Stimulated activated CD4-positive, alpha-beta T cell treated with anti-CD3 and anti-CD28 coated beads, Interleukin-2, amount 100 ng/mL, for 24 hours (primary cell): ENCODE data around the gene TMEM132D.

ENCODE experiments used
- DNase-seq, 2 donors: peaks; one replicate each; pipeline ENCODE4 v3.0.0-alpha.2; 2020

TMEM132D gene

DNA sequence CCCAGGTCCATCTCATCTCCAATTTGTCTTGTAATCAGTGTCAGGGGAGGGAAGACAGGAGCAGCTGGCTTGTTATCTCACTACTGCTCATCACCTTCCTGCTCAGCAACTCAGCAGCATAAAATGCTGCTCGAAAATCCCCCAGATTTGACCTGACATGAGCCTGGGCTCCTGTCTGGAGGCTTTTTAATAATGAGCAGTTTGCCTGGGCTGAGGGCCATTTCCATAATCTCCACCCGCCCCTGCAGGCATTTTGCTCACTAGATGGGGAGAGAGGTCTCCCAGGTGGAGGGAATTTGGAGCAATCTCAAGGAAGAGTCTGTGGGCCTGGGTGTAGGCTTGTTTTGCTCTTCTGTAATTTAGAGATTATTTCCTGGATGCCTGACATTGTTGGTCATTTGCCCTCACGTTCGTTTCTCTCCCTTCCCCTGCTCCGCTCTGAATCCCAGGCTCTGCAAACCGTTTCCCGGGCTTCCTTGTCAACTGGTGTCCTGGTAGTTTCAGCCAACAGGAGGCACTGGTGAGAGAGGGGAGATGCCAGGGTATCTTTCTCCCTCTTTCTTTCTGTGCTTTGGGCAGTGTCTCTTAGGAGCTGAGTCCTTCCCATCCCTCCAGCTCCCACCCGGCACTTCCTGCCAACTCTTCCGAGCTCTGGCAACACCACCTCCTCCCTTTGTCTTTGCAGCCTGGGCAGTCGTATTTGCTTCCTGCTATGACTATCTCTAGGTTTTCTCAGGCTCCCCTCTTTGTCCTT lies 751.3 kb downstream of the TMEM132D start:
- DNase-seq, result no peak

DNA sequence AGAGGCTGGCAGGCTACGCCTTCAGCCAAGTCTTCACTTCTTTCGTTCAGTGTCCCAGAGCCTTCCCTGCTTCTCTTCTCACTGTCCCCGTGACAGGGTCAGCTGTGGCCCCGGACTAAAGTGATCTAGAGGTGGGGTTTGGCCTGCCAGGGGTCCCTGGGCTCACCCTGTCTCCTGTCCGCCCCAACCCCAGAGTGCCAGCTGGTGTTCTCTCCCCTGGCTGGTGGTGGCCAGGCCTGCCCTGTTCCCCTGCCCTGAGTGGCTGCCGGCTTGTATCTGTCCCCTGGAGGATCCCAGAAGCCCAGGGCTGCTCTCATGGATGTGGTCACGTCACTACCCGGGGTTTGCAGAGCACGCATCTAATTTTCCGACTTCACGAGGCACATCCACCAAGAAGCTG lies 753.1 kb downstream of the TMEM132D start:
- no peak for DNase-seq

DNA sequence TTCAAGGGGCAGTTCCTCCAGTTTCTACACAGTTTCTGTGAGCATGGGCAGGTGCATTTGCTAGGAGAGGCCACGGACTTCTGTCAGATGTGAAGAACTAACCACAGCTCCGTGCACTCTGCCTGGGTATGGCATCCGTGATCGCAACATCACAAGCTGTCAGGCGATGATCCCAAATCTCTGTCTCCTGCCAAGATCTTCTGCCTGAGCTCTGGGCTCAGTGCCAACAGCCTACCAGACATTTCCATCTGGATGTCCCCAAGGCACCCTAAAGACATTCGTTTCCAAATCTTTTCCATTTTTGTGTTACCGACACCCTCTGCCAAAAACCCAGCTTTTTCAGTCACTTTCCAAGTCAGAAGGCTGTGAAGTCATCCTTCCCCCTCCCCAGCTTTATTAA lies 758.4 kb downstream of the TMEM132D start:
- no peak for DNase-seq

DNA sequence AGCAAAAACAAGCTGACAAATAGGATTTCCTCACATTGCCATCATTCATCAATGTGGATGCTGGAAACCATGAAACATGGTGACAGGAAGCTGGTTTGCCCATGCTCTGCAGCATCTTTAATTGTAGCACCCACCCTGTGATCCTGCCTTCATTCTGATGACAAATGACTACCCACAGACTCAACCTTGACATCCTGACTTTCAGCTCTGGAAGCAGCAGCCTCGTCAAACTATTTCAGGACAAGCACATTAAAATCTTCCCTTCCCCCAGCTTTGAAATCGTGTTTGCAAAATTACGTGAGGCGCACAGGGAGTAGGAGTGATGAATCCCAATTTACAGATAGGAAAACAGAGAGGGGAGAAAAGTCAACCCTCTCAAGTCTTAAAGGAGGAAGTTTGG lies 765.0 kb downstream of the TMEM132D start:
- no peak for DNase-seq

DNA sequence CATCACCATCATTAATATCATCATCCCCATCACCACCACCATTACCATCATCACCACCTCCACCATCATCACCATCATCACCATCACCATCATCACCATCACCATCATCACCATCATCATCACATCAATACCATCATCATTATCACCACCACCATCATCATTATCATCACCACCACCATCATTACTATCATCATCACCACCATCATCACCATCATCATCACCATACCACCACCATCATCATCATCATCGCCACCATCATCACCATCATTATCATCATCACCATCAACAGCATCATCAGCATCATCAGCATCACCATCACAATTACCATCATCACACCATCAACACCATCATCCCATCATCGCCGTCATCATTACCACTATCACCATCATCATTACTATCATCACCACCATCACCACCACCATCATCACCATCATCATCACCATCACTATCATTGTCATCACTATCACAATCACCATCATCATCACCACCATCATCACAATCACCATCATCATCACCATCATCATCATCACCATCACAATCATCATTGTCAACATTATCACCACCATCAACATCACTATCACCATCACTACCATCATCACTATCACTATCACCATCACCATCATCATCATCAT lies 767.0 kb downstream of the TMEM132D start:
- no peak for DNase-seq

- no peak for DNase-seq
These were observed 776.1 kb downstream of the TMEM132D start for GRCh38 chr12:129127771-129128170.

DNA sequence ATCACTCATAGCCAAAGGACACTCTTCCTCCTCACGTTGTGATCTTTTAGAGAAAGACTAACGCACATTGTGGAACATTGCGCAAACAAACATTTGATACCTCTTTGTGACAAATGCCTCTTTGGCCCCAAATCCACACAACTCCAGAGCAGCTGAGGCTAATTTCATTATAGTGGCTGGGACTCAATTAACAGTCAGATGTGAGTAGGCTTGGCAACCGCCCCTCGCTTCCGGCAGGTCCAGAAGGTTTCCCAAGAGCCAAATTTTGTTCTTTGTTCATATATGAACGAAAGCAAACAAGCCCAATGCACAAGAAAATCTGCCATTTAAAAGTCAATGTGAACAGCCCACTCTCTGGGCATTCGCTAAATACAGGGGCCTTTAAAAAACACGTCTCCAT lies 776.6 kb downstream of the TMEM132D start:
- no peak for DNase-seq

- DNase-seq, result no peak
These were observed 784.3 kb downstream of the TMEM132D start for GRCh38 chr12:129119537-129119936.

DNA sequence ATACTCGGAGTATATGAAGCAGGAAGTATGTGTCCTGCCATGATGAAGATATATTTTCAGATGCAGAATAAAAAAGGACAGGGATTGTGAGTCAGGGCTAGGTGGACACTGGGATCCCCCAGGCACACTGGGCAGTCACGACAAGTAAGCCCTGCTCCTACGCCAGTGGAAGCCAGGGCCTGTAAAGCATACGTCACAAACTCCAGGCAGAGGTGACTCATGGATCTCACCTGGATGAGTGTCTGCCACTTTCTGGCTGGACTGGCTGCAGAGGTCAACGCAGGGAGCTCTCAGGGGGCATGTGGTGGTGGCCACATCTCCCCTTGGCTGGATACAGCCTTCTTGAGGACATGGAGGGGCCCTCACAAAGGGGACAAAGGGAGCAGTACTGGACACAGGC lies 788.3 kb downstream of the TMEM132D start:
- no peak for DNase-seq

- DNase-seq, result no peak
These were observed 793.2 kb downstream of the TMEM132D start for GRCh38 chr12:129110575-129110974.

DNA sequence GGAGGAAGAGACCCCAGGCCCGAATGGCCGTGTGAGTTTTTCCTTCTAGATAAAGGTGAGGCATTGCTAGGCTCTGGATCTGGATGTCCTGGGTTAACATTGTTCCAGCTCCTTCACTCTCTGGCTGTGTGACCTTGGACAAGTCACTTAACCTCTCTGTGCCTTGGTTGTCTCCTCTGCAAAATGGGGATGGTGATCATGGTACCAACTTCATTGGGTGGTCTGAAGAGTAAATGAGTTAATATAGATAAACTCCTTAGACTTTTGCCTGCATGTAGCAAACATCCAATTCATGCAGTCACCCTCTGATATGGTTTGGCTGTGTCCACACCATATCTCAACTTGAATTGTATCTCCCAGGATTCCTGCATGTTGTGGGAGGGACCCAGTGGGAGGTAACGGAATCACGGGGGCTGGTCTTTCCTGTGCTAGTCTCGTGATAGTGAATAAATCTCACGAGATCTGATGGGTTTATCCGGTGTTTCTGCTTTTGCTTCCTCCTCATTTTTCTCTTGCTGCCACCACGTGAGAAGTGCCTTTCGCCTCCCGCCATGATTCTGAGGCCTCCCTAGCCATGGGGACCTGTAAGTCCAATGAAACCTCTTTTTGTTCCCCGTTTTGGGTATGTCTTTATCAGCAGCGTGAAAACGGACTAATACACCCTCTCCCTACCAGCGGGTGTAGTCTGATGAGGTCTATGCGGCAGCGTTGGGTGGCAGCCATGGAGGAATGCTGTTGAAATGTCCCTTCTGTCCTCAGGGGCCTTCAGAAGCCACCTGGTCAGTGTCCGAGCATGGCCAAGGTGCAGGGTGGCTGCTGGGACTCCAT lies 794.4 kb downstream of the TMEM132D start:
- no peak for DNase-seq

GRCh38 chr12:129106772-129107171 lies 797.1 kb downstream of the TMEM132D start:
- DNase-seq, result no peak

GRCh38 chr12:129103231-129103630 lies 800.6 kb downstream of the TMEM132D start:
- DNase-seq, result no peak

- DNase-seq, result no peak
These were observed 801.6 kb downstream of the TMEM132D start for GRCh38 chr12:129102233-129102632.

DNA sequence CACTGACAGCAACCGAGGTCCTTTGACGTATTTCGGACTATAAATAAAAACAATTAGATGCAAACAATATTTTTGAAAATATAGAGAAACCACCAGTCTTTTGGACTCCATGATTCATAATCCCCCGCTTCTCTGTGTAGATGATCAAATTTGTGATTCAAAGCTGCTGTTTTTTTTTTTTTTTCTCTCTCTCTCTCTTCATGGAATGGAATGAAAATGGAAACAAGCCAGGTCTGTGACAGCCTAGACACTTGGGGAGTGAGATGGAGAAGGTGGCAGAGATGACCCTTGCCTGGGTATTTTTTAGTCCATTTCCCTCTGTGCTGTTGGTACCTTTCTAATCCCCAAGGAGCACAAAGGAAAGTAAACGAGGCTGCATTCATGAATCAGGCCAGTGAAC lies 802.0 kb downstream of the TMEM132D start:
- DNase-seq, result no peak

- DNase-seq, result no peak
These were observed 802.4 kb downstream of the TMEM132D start for GRCh38 chr12:129101404-129101803.

GRCh38 chr12:129097451-129097850 lies 806.4 kb downstream of the TMEM132D start:
- no peak for DNase-seq

GRCh38 chr12:129096968-129097367 lies 806.9 kb downstream of the TMEM132D start:
- no peak for DNase-seq

- DNase-seq, result no peak
These were observed 807.6 kb downstream of the TMEM132D start for GRCh38 chr12:129096184-129096583.

GRCh38 chr12:129089576-129089975 lies 814.2 kb downstream of the TMEM132D start:
- DNase-seq, result no peak

DNA sequence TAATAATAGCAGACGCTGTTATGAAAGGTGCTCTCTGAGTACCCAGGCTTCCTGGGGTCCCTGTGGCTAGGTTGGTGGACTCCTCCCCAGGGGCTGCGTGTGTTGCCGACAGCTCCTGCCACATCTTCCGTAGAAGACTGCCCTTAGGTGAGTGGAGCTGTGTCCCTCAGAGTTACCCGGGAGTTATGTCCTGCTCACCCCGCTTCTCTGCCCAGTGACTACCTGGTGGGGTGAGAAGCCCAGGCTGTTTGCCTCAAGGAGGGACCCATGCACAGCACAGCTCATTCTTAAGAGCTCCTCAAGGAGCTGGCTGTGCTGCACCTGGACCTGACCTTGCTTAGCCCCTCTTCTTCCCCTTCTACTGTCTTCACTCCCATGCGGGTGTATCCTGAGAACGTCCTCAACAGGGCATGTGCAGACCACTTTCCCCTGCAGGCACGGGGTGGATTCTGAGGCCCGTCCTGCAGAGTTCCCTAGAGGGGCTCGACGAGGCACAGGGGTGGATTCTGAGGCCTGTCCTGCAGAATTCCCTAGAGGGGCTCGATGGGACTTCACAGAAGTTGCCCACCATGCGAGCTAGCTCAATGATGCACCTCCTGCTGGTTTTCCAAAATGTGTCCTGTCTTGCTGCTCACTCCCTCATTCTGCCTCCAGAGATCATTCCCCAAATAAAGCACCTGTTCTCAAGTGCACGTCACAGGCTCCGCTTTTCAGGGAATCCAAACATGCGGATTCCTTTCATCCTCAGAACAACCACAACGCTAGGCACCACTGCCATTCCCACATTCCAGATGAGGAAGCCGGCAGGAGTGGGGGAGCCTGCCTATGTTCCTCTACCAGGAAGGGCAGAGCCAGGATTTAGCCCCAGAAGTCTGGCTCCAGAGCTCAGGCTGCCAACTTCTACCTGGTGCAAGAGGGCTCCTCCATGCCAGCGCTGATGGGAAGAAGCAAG lies 818.7 kb downstream of the TMEM132D start:
- no peak for DNase-seq

DNA sequence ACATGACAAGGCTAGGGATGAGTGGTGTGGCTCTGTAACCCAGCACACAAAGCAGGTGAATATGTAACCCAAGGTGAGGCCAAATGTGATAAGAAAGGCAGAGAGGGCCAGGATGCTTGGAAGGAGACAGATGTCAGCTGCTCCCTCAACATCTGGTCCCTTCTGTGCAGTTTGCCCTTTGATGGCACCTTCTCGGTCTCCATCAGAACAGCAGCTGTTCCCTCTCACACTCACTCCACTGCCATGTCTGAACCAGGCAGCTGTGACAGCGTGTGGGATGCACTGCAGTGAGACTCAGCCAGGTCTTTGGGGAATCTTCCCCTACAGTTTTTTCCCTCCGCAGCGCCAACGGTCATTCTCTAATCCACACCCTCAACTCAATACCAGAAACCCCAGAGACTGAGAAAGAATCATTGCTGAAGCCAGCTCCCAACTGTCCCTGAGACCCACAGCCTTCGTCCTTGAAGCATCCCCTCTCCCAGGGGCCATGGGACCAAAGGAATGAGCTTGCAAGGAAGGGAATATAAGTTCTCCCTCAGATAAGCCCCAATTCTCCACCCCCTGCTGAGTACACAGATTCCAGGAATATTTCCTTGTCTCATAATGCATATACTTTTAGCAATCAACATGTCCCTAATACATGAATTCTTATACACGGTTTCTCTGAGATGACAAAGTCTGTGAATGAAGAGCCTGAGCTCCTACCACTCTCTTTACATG lies 820.5 kb downstream of the TMEM132D start:
- DNase-seq, result no peak
